ENCODE results near the gene DLX2.

Gene DLX2

GRCh38 chr2:172106108-172106961 is 3.6 kb upstream of the DLX2 start:
- no peak for DNase-seq

- DNase-seq = no peak
These were observed 2.9 kb upstream of the DLX2 start for GRCh38 chr2:172105471-172106107.

GRCh38 chr2:172103471-172104272 is 972 bp upstream of the DLX2 start:
- DNase-seq = peak; percentile 79 to 85

- DNase-seq = no peak
These were observed 794 bp downstream of the DLX2 start for GRCh38 chr2:172101821-172102390.

- DNase-seq = no peak
These were observed 1.5 kb downstream of the DLX2 start for GRCh38 chr2:172100935-172101820.

- no peak for DNase-seq
These were observed 2.4 kb downstream of the DLX2 start for GRCh38 chr2:172100080-172100934.

GRCh38 chr2:172099472-172100079 is 3.1 kb downstream of the DLX2 start:
- DNase-seq = no peak

GRCh38 chr2:172098650-172099471 is 3.8 kb downstream of the DLX2 start:
- DNase-seq = no peak

- no peak for DNase-seq
These were observed 4.4 kb downstream of the DLX2 start for GRCh38 chr2:172098287-172098649.

GRCh38 chr2:172097557-172098131 is 5.1 kb downstream of the DLX2 start:
- no peak for DNase-seq

- DNase-seq = no peak
These were observed 5.8 kb downstream of the DLX2 start for GRCh38 chr2:172096626-172097547.

GRCh38 chr2:172095905-172096625 is 6.6 kb downstream of the DLX2 start:
- no peak for DNase-seq

GRCh38 chr2:172095146-172095904 is 7.4 kb downstream of the DLX2 start:
- DNase-seq = no peak

- DNase-seq = no peak
These were observed 8.2 kb downstream of the DLX2 start for GRCh38 chr2:172094294-172095145.

GRCh38 chr2:172093416-172094293 is 9.0 kb downstream of the DLX2 start:
- DNase-seq = no peak

All from stimulated activated CD4-positive, alpha-beta T cell treated with anti-CD3 and anti-CD28 coated beads, Interleukin-2, amount 100 ng/mL, for 48 hours (primary cell).